H7 (cell line): ENCODE results near the gene HUS1B. TPM values are rescaled to one million over a fixed set of nuclear protein-coding genes. Genes with fewer than 3 reads are reported as not detected.

ENCODE experiments used
- DNase-seq: peaks from one replicate; pipeline ENCODE4 v3.0.0; 2012
- H3K27me3 ChIP-seq: 2 replicates; pipeline ENCODE4 v1.6.0; 2011; ENCODE audit warnings: mild to moderate bottlenecking, low read length; ENCODE audit not compliant: control insufficient read depth, insufficient read depth
- H3K36me3 ChIP-seq: replicated peaks from 2 replicates; pipeline ENCODE4 v1.5.1; 2011; ENCODE audit warnings: low read length; ENCODE audit not compliant: control insufficient read depth, insufficient read depth
- H3K4me3 ChIP-seq: 2 replicates; pipeline ENCODE4 v1.5.1; 2011; ENCODE audit warnings: low read depth, mild to moderate bottlenecking, control low read depth, low read length, moderate library complexity; ENCODE audit not compliant: insufficient read depth
- total RNA-seq: library from RNA; depleted of rRNA; stranded (reverse); fragments of >200 nt; shearing (Covaris generic); gene quantifications from 2 replicates; pipeline ENCODE4 v1.2.3, GENCODE V29; 2014

HUS1B gene
- total RNA-seq, 1 experiment from 2014 or later: 1.1 TPM

- H3K36me3 ChIP-seq: no peaks in the 10 kb centered on the region
- H3K27me3 ChIP-seq: no peaks in the 10 kb centered on the region
- DNase-seq: peak; percentile 61
- no peak overlapping the region for H3K4me3 ChIP-seq
Observed at GRCh38 chr6:659716-660581, 3.0 kb upstream of the HUS1B start.

- no peak overlapping the region for H3K4me3 ChIP-seq
- no peaks in the 10 kb centered on the region for H3K36me3 ChIP-seq
- DNase-seq: no peak
- H3K27me3 ChIP-seq: no peaks in the 10 kb centered on the region
Observed at GRCh38 chr6:658244-658643, 1.3 kb upstream of the HUS1B start.

- no peaks in the 10 kb centered on the region for H3K27me3 ChIP-seq
- no peak for DNase-seq
Observed at GRCh38 chr6:657743-658142, 843 bp upstream of the HUS1B start.

GRCh38 chr6:654136-654535 is 2.8 kb downstream of the HUS1B start:
- no peak for DNase-seq
- no peaks in the 10 kb centered on the region for H3K27me3 ChIP-seq
- no peak overlapping the region for H3K4me3 ChIP-seq
- H3K36me3 ChIP-seq: no peaks in the 10 kb centered on the region

More at GRCh38 chr6:657743-658142, 843 bp upstream of the HUS1B start:
- Histone ChIP-seq H3K36me3 (no peaks in the 10 kb centered on the region), H3K4me3 (no peak overlapping the region)

- Histone ChIP-seq H3K27me3 (no peaks in the 10 kb centered on the region), H3K36me3 (no peaks in the 10 kb centered on the region), H3K4me3 (no peak overlapping the region)
- no peak for DNase-seq
Observed at GRCh38 chr6:652865-653264, 4.0 kb downstream of the HUS1B start.

- DNase-seq: peak; percentile 37
- no peak overlapping the region for H3K4me3 ChIP-seq
- H3K27me3 ChIP-seq: no peaks in the 10 kb centered on the region
- no peaks in the 10 kb centered on the region for H3K36me3 ChIP-seq
Observed at GRCh38 chr6:650098-650497, 6.8 kb downstream of the HUS1B start.

- no peak for DNase-seq
- no peaks in the 10 kb centered on the region for H3K36me3 ChIP-seq
- no peak overlapping the region for H3K4me3 ChIP-seq
- no peaks in the 10 kb centered on the region for H3K27me3 ChIP-seq
Observed at GRCh38 chr6:642805-643204, 14.1 kb downstream of the HUS1B start.

- no peak for DNase-seq
- H3K27me3 ChIP-seq: no peaks in the 10 kb centered on the region
- 0 out of 2 replicates have a peak, but pooled peaks cover 1% of the 10 kb centered on the region for H3K36me3 ChIP-seq
- no peak overlapping the region for H3K4me3 ChIP-seq
Observed at GRCh38 chr6:641225-641985, 15.5 kb downstream of the HUS1B start.

GRCh38 chr6:636488-636887 is 20.4 kb downstream of the HUS1B start:
- no peak overlapping the region for H3K4me3 ChIP-seq
- no peak for DNase-seq

GRCh38 chr6:635233-635632 is 21.7 kb downstream of the HUS1B start:
- Histone ChIP-seq H3K36me3 (peaks cover 1% of the 10 kb centered on the region; the same call in 1 of the 2 replicates), H3K27me3 (no peaks in the 10 kb centered on the region), H3K4me3 (no peak overlapping the region)
- DNase-seq: no peak

More at GRCh38 chr6:636488-636887, 20.4 kb downstream of the HUS1B start:
- Histone ChIP-seq H3K27me3 (no peaks in the 10 kb centered on the region), H3K36me3 (0 out of 2 replicates have a peak, but pooled peaks cover 1% of the 10 kb centered on the region)

GRCh38 chr6:633611-634010 is 23.3 kb downstream of the HUS1B start:
- DNase-seq: no peak

GRCh38 chr6:628766-629165 is 28.1 kb downstream of the HUS1B start:
- no peak for DNase-seq
- H3K27me3 ChIP-seq: no peaks in the 10 kb centered on the region
- H3K36me3 ChIP-seq: no peaks in the 10 kb centered on the region; the same call in 1 of the 2 replicates
- no peak overlapping the region for H3K4me3 ChIP-seq

More at GRCh38 chr6:633611-634010, 23.3 kb downstream of the HUS1B start:
- H3K36me3 ChIP-seq: peaks cover 1% of the 10 kb centered on the region; the same call in 1 of the 2 replicates
- H3K4me3 ChIP-seq: no peak overlapping the region
- no peaks in the 10 kb centered on the region for H3K27me3 ChIP-seq

- no peaks in the 10 kb centered on the region; the same call in 1 of the 2 replicates for H3K36me3 ChIP-seq
- DNase-seq: no peak
- no peaks in the 10 kb centered on the region for H3K27me3 ChIP-seq
- H3K4me3 ChIP-seq: no peak overlapping the region
Observed at GRCh38 chr6:626236-626635, 30.7 kb downstream of the HUS1B start.

- H3K27me3 ChIP-seq: no peaks in the 10 kb centered on the region
- no peaks in the 10 kb centered on the region; the same call in 1 of the 2 replicates for H3K36me3 ChIP-seq
- no peak overlapping the region for H3K4me3 ChIP-seq
- peak; percentile 51 for DNase-seq
Observed at GRCh38 chr6:624979-625378, 31.9 kb downstream of the HUS1B start.

GRCh38 chr6:622462-622861 is 34.4 kb downstream of the HUS1B start:
- H3K27me3 ChIP-seq: no peaks in the 10 kb centered on the region
- DNase-seq: no peak
- no peaks in the 10 kb centered on the region for H3K36me3 ChIP-seq
- no peak overlapping the region for H3K4me3 ChIP-seq
